ENCODE data around the gene BUB1. TPM values are rescaled to one million over a fixed set of nuclear protein-coding genes. Genes with fewer than 3 reads are reported as not detected.

BUB1 gene
- total RNA-seq, 1 donor from 2014 or later, result 80.4 TPM

DNA sequence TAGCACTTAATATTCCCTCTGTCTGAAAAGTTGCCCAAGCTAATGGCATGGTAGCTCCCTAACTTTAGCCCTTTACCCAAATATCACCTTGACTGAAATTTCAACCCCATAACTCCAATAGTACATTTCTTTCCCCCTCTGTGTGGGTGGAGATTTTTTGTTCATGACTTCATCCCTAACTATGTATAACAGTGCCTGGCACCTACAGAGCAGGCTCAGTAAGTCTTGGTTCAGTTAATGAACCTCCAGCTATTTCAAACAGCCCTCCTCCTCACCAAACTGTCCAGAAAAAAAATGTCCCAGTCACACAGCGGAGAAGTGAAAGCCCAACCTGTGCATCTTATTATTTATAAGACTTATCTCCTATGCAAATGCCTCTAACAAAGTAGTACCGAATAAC, 18.6 kb downstream of the BUB1 start:
- peaks cover 12% of the 10 kb centered on the region for H3K36me3 Mint-ChIP-seq (ENCODE audit: low read depth)
- no peak overlapping the region for H3K27ac Mint-ChIP-seq (ENCODE audit: unreplicated experiment)
- H3K9me3 Mint-ChIP-seq, result no peaks in the 10 kb centered on the region
- no peak overlapping the region for H3K4me3 Mint-ChIP-seq
- H3K4me1 Mint-ChIP-seq, result no peaks in the 10 kb centered on the region
- TF ChIP-seq, protein P1, sequence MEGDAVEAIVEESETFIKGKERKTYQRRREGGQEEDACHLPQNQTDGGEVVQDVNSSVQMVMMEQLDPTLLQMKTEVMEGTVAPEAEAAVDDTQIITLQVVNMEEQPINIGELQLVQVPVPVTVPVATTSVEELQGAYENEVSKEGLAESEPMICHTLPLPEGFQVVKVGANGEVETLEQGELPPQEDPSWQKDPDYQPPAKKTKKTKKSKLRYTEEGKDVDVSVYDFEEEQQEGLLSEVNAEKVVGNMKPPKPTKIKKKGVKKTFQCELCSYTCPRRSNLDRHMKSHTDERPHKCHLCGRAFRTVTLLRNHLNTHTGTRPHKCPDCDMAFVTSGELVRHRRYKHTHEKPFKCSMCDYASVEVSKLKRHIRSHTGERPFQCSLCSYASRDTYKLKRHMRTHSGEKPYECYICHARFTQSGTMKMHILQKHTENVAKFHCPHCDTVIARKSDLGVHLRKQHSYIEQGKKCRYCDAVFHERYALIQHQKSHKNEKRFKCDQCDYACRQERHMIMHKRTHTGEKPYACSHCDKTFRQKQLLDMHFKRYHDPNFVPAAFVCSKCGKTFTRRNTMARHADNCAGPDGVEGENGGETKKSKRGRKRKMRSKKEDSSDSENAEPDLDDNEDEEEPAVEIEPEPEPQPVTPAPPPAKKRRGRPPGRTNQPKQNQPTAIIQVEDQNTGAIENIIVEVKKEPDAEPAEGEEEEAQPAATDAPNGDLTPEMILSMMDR (conservative IDR thresholded peaks at IDR 0.05), result no peak
- no peaks in the 10 kb centered on the region for H3K27me3 Mint-ChIP-seq (ENCODE audit: low read depth)
- DNase-seq (ENCODE audit: low read depth, low spot score), result no peak

DNA sequence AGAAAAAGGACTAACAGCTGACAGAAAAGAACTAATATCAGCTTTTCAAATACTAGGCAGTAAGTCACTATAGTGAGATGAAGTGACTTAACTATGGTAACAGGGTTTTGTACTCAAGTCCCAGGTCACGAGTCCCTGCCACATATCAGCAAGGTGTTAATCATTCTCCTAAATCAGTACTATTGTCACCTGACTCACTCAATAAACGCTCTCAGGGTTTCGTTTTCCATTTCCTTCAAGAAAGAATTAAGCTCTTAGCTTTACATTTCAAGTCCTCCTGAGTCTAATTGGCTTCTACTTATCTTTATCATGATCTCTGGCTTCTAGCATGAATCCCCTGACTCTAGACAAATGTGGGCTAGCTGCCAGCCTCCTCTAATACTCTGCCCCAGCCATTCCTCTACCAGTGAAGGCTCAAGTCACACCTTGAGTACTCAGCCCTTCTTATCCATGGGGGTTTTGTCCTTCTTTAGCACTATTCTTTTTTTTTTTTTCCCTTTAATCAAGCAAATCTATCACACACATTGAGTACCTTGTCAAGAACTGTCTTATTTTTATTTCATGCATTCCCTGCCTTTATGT, 20.0 kb downstream of the BUB1 start:
- no peaks in the 10 kb centered on the region for H3K9me3 Mint-ChIP-seq
- DNase-seq (ENCODE audit: low read depth, low spot score), result no peak
- no peak overlapping the region for H3K4me3 Mint-ChIP-seq
- H3K27me3 Mint-ChIP-seq (ENCODE audit: low read depth), result no peaks in the 10 kb centered on the region
- H3K36me3 Mint-ChIP-seq (ENCODE audit: low read depth), result peaks cover 12% of the 10 kb centered on the region
- no peak overlapping the region for H3K27ac Mint-ChIP-seq (ENCODE audit: unreplicated experiment)
- TF ChIP-seq, protein P1 (conservative IDR thresholded peaks at IDR 0.05), result no peak
- no peaks in the 10 kb centered on the region for H3K4me1 Mint-ChIP-seq

DNA sequence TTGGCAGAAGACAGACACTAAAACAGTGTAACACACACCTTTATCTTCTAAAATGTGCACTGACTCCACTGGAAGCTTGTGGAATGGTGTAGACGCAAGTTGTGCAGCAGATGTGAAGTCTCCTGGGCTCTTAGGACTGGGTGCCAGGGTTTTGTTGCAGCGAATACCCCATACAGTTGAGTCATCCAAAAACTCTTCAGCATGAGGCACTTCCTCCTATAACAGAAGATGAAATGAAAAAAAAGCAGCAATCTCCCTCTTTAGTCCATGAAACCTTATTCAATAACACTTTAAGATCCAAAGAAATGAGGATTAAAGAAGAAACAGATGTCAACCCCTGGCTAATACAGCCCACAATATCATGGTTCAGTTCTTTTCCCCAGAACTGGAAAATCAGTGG, 22.2 kb downstream of the BUB1 start:
- H3K36me3 Mint-ChIP-seq (ENCODE audit: low read depth), result peaks cover 12% of the 10 kb centered on the region

DNA sequence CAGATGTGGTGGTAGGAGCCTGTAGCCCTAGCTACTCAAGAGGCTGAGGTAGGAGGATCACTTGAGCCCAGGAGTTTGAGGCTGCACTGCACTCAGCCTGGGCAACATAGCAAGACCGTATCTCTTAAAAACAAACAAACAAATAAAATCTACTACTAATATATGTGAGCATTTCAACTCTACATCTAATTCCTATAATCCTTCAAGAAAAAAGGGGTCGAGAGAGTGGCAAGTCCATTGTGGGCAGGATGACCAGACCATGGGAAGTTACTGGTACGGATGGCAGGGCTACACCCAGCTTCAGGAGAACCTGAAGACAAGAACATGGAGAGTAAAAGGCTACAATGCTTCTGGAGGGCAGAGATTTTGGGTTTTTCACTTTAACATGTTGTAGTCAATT, 24.0 kb downstream of the BUB1 start:
- Mint-ChIP-seq H3K4me1 (no peaks in the 10 kb centered on the region), H3K4me3 (no peak overlapping the region), H3K36me3 (ENCODE audit: low read depth) (peaks cover 13% of the 10 kb centered on the region), H3K27me3 (ENCODE audit: low read depth) (no peaks in the 10 kb centered on the region), H3K9me3 (no peaks in the 10 kb centered on the region), H3K27ac (ENCODE audit: unreplicated experiment) (no peak overlapping the region)
- TF ChIP-seq, protein P1 (conservative IDR thresholded peaks at IDR 0.05), result no peak
- no peak for DNase-seq (ENCODE audit: low read depth, low spot score)

More for the DNA sequence above, 22.2 kb downstream of the BUB1 start:
- H3K27me3 Mint-ChIP-seq (ENCODE audit: low read depth), result no peaks in the 10 kb centered on the region
- TF ChIP-seq, protein P1 (conservative IDR thresholded peaks at IDR 0.05), result no peak
- H3K27ac Mint-ChIP-seq (ENCODE audit: unreplicated experiment), result no peak overlapping the region
- no peak for DNase-seq (ENCODE audit: low read depth, low spot score)
- no peaks in the 10 kb centered on the region for H3K9me3 Mint-ChIP-seq
- no peaks in the 10 kb centered on the region for H3K4me1 Mint-ChIP-seq
- no peak overlapping the region for H3K4me3 Mint-ChIP-seq

DNA sequence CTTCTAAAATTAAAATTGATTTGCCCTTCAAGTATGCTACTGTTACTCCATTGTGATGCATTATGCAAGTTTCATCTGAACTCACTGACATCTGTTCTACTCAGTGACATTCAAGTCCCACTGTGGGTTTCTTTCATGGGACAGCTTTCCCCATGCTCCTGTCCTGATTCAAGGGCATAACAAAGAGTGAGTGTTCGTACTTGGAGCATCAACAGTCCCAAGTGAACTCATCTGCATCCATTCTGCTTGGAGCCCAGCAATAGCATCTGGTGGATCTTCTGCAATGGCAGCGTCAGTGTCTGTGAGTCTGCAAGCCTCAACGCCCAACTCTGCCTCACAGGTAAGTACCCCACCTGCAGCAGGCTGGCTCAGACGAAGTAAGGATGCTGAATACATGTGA, 27.5 kb downstream of the BUB1 start:
- Mint-ChIP-seq H3K27me3 (ENCODE audit: low read depth) (no peaks in the 10 kb centered on the region), H3K27ac (ENCODE audit: unreplicated experiment) (no peak overlapping the region), H3K4me1 (no peaks in the 10 kb centered on the region), H3K4me3 (no peak overlapping the region), H3K9me3 (no peaks in the 10 kb centered on the region), H3K36me3 (ENCODE audit: low read depth) (peaks cover 16% of the 10 kb centered on the region)
- DNase-seq (ENCODE audit: low read depth, low spot score), result no peak
- TF ChIP-seq, protein P1 (conservative IDR thresholded peaks at IDR 0.05), result no peak
